Astrocyte (in vitro differentiated cells and primary cell): ENCODE measurements around the gene SZRD1. TPM values are rescaled to one million over a fixed set of nuclear protein-coding genes. Genes with fewer than 3 reads are reported as not detected.

ENCODE experiments used
- DNase-seq: peaks from one replicate; pipeline ENCODE4 v3.0.0-alpha.2; 2010; ENCODE audit warnings: low read depth
- FAIRE-seq: peaks from 2 replicates; lab custom pipeline; 2011; peaks lifted over from hg19 to GRCh38; lab: Jason Lieb, UNC
- H2AFZ ChIP-seq: 2 replicates; pipeline ENCODE4 v1.6.0; 2012; ENCODE audit warnings: low read depth, low read length, inconsistent platforms
- H3K27ac ChIP-seq: 2 replicates; pipeline ENCODE4 v1.5.1; 2011; ENCODE audit warnings: low read depth, low read length, inconsistent platforms
- H3K27me3 ChIP-seq: 2 replicates; pipeline ENCODE4 v1.6.0; 2011; ENCODE audit warnings: low read length, inconsistent platforms; ENCODE audit not compliant: insufficient read depth
- H3K36me3 ChIP-seq: 2 replicates; pipeline ENCODE4 v1.5.1; 2011; ENCODE audit warnings: low read length, inconsistent platforms; ENCODE audit not compliant: insufficient read depth
- H3K4me1 ChIP-seq: 2 replicates; pipeline ENCODE4 v1.5.1; 2011; ENCODE audit warnings: low read length, inconsistent platforms; ENCODE audit not compliant: insufficient read depth
- H3K4me2 ChIP-seq: 2 replicates; pipeline ENCODE4 v1.6.0; 2012; ENCODE audit warnings: low read length, inconsistent platforms
- H3K4me3 ChIP-seq: 2 replicates; pipeline ENCODE4 v1.5.1; 2011; ENCODE audit warnings: low read depth, mild to moderate bottlenecking, low read length, inconsistent platforms; ENCODE audit not compliant: insufficient read depth
- H3K79me2 ChIP-seq: 2 replicates; pipeline ENCODE4 v1.6.0; 2012; ENCODE audit warnings: mild to moderate bottlenecking, low read length, inconsistent platforms; ENCODE audit not compliant: insufficient read depth
- H3K9ac ChIP-seq: 2 replicates; pipeline ENCODE4 v1.6.0; 2012; ENCODE audit warnings: mild to moderate bottlenecking, low read length, inconsistent platforms
- H3K9me3 ChIP-seq: 2 replicates; pipeline ENCODE4 v1.5.1; 2012; ENCODE audit warnings: low read depth, mild to moderate bottlenecking, low read length, inconsistent platforms; ENCODE audit not compliant: insufficient read depth
- H4K20me1 ChIP-seq: 2 replicates; pipeline ENCODE4 v1.6.0; 2012; ENCODE audit warnings: low read length, inconsistent platforms; ENCODE audit not compliant: insufficient read depth
- H3K27ac Mint-ChIP-seq: one replicate; pipeline ENCODE4 v1.8.0; 2021; ENCODE audit warnings: mild to moderate bottlenecking, mixed read lengths; ENCODE audit not compliant: unreplicated experiment
- H3K27me3 Mint-ChIP-seq: one replicate; pipeline ENCODE4 v1.8.0; 2021; ENCODE audit warnings: low read depth, mixed read lengths; ENCODE audit not compliant: unreplicated experiment
- H3K36me3 Mint-ChIP-seq: one replicate; pipeline ENCODE4 v1.8.0; 2021; ENCODE audit warnings: low read depth, mixed read lengths; ENCODE audit not compliant: unreplicated experiment
- H3K4me1 Mint-ChIP-seq: one replicate; pipeline ENCODE4 v1.8.0; 2021; ENCODE audit warnings: low read depth, mixed read lengths; ENCODE audit not compliant: unreplicated experiment
- H3K4me3 Mint-ChIP-seq: one replicate; pipeline ENCODE4 v1.8.0; 2021; ENCODE audit warnings: mild to moderate bottlenecking, moderate library complexity, mixed read lengths; ENCODE audit not compliant: unreplicated experiment
- H3K9me3 Mint-ChIP-seq: one replicate; pipeline ENCODE4 v1.8.0; 2021; ENCODE audit warnings: mild to moderate bottlenecking, mixed read lengths; ENCODE audit not compliant: unreplicated experiment
- CTCF ChIP-seq: IDR thresholded peaks from 2 replicates; pipeline ENCODE4 v1.5.1; 2011; ENCODE audit warnings: low read depth, mild to moderate bottlenecking, inconsistent platforms, low read length, moderate library complexity; ENCODE audit not compliant: insufficient read depth
- EZH2 ChIP-seq: IDR thresholded peaks from 2 replicates; pipeline ENCODE4 v1.6.1; 2012; ENCODE audit warnings: mild to moderate bottlenecking, low read length, inconsistent platforms; ENCODE audit not compliant: insufficient read depth
- total RNA-seq: library from RNA; stranded (reverse); gene quantifications from 2 replicates; pipeline ENCODE4 v1.2.1, GENCODE V29; 2021

The SZRD1 gene
- total RNA-seq, 1 donor from 2014 or later = 165 TPM

- no peaks in the 10 kb centered on the region for H3K36me3 Mint-ChIP-seq
- no peak overlapping the region for H3K4me3 Mint-ChIP-seq
- H3K27ac Mint-ChIP-seq = no peak overlapping the region
- Histone ChIP-seq H3K79me2 (peaks cover 100% of the 10 kb centered on the region), H3K9ac (no peak overlapping the region), H3K27ac (no peak overlapping the region), H3K4me3 (no peak overlapping the region), H3K4me1 (peaks cover 33% of the 10 kb centered on the region), H3K9me3 (no peaks in the 10 kb centered on the region), H3K4me2 (no peak overlapping the region), H3K27me3 (no peaks in the 10 kb centered on the region), H3K36me3 (no peaks in the 10 kb centered on the region), H2AFZ (no peak overlapping the region), H4K20me1 (peaks cover 92% of the 10 kb centered on the region)
- TF ChIP-seq EZH2 = no peak
- no peak for TF ChIP-seq CTCF
- H3K9me3 Mint-ChIP-seq = no peaks in the 10 kb centered on the region
- DNase-seq (no peak), FAIRE-seq (no peak)
- peaks cover 37% of the 10 kb centered on the region for H3K4me1 Mint-ChIP-seq
- no peaks in the 10 kb centered on the region for H3K27me3 Mint-ChIP-seq
Observed at GRCh38 chr1:16378443-16378842, 11.4 kb downstream of the SZRD1 start.

- no peak overlapping the region for H3K4me3 Mint-ChIP-seq
- DNase-seq (no peak), FAIRE-seq (no peak)
- H3K4me1 Mint-ChIP-seq = peaks cover 20% of the 10 kb centered on the region
- Histone ChIP-seq H3K9me3 (no peaks in the 10 kb centered on the region), H4K20me1 (peaks cover 91% of the 10 kb centered on the region), H3K79me2 (peaks cover 98% of the 10 kb centered on the region), H3K4me1 (peaks cover 19% of the 10 kb centered on the region), H3K36me3 (no peaks in the 10 kb centered on the region), H3K9ac (no peak overlapping the region), H3K27ac (no peak overlapping the region), H3K4me2 (no peak overlapping the region), H3K4me3 (no peak overlapping the region), H2AFZ (no peak overlapping the region), H3K27me3 (no peaks in the 10 kb centered on the region)
- no peak overlapping the region for H3K27ac Mint-ChIP-seq
- H3K27me3 Mint-ChIP-seq = no peaks in the 10 kb centered on the region
- no peaks in the 10 kb centered on the region for H3K36me3 Mint-ChIP-seq
- no peak for TF ChIP-seq CTCF
- TF ChIP-seq EZH2 = no peak
- no peaks in the 10 kb centered on the region for H3K9me3 Mint-ChIP-seq
Observed at GRCh38 chr1:16380868-16381267, 13.8 kb downstream of the SZRD1 start.

GRCh38 chr1:16383888-16384287 is 16.8 kb downstream of the SZRD1 start:
- DNase-seq (no peak), FAIRE-seq (no peak)
- Histone ChIP-seq H3K36me3 (no peaks in the 10 kb centered on the region), H3K9me3 (no peaks in the 10 kb centered on the region), H3K27me3 (no peaks in the 10 kb centered on the region), H3K4me1 (peaks cover 21% of the 10 kb centered on the region), H4K20me1 (peaks cover 92% of the 10 kb centered on the region), H3K79me2 (peaks cover 98% of the 10 kb centered on the region), H3K4me2 (no peak overlapping the region), H3K27ac (no peak overlapping the region), H3K4me3 (no peak overlapping the region), H3K9ac (no peak overlapping the region), H2AFZ (no peak overlapping the region)
- peaks cover 22% of the 10 kb centered on the region for H3K4me1 Mint-ChIP-seq
- TF ChIP-seq EZH2 (no peak), CTCF (no peak)
- no peaks in the 10 kb centered on the region for H3K36me3 Mint-ChIP-seq
- peaks cover 2% of the 10 kb centered on the region for H3K9me3 Mint-ChIP-seq
- H3K27me3 Mint-ChIP-seq = no peaks in the 10 kb centered on the region
- H3K27ac Mint-ChIP-seq = no peak overlapping the region
- H3K4me3 Mint-ChIP-seq = no peak overlapping the region
